Measurements from ENCODE around the gene TUBA8.

DNA sequence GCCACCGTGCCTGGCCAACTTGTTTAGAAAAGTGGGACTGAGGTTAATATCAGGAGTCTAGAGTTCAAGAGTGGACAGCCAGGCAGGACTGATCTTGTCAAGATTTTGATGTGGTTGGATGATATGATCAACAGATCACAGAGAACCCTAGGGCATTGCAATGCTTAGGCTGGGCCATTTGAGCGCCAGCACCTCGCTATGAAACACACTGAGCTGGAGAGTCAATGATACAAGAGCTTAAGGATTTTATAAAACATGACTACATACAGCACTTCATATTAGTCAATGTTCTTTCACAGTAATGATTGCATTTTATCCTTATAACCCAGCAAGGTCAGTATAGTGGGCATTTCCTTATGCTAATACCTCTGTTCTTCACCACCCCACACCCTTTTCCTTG, 48.2 kb upstream of the TUBA8 start:
- TF ChIP-seq, protein P1, sequence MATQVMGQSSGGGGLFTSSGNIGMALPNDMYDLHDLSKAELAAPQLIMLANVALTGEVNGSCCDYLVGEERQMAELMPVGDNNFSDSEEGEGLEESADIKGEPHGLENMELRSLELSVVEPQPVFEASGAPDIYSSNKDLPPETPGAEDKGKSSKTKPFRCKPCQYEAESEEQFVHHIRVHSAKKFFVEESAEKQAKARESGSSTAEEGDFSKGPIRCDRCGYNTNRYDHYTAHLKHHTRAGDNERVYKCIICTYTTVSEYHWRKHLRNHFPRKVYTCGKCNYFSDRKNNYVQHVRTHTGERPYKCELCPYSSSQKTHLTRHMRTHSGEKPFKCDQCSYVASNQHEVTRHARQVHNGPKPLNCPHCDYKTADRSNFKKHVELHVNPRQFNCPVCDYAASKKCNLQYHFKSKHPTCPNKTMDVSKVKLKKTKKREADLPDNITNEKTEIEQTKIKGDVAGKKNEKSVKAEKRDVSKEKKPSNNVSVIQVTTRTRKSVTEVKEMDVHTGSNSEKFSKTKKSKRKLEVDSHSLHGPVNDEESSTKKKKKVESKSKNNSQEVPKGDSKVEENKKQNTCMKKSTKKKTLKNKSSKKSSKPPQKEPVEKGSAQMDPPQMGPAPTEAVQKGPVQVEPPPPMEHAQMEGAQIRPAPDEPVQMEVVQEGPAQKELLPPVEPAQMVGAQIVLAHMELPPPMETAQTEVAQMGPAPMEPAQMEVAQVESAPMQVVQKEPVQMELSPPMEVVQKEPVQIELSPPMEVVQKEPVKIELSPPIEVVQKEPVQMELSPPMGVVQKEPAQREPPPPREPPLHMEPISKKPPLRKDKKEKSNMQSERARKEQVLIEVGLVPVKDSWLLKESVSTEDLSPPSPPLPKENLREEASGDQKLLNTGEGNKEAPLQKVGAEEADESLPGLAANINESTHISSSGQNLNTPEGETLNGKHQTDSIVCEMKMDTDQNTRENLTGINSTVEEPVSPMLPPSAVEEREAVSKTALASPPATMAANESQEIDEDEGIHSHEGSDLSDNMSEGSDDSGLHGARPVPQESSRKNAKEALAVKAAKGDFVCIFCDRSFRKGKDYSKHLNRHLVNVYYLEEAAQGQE (IDR thresholded peaks at IDR 0.05; ENCODE audit: low read depth), result no peak
- TF ChIP-seq TAF1 (IDR thresholded peaks at IDR 0.05; ENCODE audit: low read depth), result no peak
- no peak for TF ChIP-seq CEBPB (IDR thresholded peaks at IDR 0.05)
- no peak for TF ChIP-seq ZBTB7A (IDR thresholded peaks at IDR 0.05; ENCODE audit: low read depth)
- TF ChIP-seq EGR1 (IDR thresholded peaks at IDR 0.05), result no peak
- TF ChIP-seq YY1 (IDR thresholded peaks at IDR 0.05; ENCODE audit: low read depth), result no peak
